PC-9 (cell line): Measurements from ENCODE around the gene ZFHX3.

Source experiments
- EZH2 ChIP-seq: fragments of 200-600 bp; sonication (generic); IDR thresholded peaks from 2 replicates; pipeline ENCODE4 v1.8.0; 2017; ENCODE audit warnings: antibody characterized with exemption, low read depth
- TF ChIP-seq, protein P1 (sequence below): fragments of 200-600 bp; sonication (generic); conservative IDR thresholded peaks from 2 replicates; pipeline ENCODE4 v1.6.1; 2017; ENCODE audit warnings: mixed run types, antibody characterized with exemption, mild to moderate bottlenecking, moderate library complexity

DNA sequence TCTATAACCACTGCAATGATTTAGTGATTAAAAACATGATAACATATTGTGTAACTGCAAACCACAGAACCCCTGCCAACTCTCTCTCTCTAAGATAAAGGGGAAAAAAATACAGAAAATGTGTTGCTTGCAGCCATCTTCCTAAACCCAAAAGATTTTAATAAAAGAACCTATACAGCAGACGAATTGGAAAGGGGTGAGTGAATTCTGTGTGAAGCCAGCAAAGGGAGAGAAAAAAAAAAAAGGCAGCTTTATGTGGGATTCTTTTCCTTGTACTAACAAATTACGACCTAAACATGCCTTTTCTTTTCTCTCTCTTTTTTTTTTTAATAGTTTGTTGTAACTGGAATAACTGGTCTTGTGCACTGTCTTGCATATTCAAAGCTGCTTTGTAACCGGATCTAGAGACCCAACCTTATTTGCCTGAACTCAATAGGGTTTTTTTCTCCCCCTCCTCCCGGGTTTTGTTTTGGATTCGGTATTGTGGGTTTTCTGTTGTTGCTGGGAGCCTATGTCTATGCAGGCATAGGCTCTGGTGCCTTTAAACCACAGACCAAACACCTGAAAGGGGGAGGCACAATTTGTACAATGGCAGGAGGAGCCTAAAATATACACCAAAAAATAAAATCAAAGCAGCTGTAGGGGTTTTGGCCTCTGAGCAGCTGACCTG lies 7.0 kb upstream of the ZFHX3 start:
- TF ChIP-seq, protein P1, sequence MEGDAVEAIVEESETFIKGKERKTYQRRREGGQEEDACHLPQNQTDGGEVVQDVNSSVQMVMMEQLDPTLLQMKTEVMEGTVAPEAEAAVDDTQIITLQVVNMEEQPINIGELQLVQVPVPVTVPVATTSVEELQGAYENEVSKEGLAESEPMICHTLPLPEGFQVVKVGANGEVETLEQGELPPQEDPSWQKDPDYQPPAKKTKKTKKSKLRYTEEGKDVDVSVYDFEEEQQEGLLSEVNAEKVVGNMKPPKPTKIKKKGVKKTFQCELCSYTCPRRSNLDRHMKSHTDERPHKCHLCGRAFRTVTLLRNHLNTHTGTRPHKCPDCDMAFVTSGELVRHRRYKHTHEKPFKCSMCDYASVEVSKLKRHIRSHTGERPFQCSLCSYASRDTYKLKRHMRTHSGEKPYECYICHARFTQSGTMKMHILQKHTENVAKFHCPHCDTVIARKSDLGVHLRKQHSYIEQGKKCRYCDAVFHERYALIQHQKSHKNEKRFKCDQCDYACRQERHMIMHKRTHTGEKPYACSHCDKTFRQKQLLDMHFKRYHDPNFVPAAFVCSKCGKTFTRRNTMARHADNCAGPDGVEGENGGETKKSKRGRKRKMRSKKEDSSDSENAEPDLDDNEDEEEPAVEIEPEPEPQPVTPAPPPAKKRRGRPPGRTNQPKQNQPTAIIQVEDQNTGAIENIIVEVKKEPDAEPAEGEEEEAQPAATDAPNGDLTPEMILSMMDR, result no peak
- no peak for TF ChIP-seq EZH2
